CD14-positive monocyte (primary cell): Measurements from ENCODE around the gene PRR23E. TPM values are rescaled to one million over a fixed set of nuclear protein-coding genes. Genes with fewer than 3 reads are reported as not detected.

Source experiments
- DNase-seq, 3 donors: peaks; one replicate each; pipeline ENCODE4 v3.0.0-alpha.2; 2011 to 2022
- H2AFZ ChIP-seq: 2 replicates; pipeline ENCODE4 v1.6.0; 2012; ENCODE audit warnings: mild to moderate bottlenecking, low read depth, low read length, inconsistent platforms; ENCODE audit not compliant: insufficient read depth, poor library complexity, severe bottlenecking
- H3K27ac ChIP-seq, 2 donors: 1 replicate in 1 of 2; 2 replicates in 1 of 2; pipeline ENCODE4 v1.5.1; 2012 to 2013; ENCODE audit warnings: low read length in 2 of 2, control low read depth in 1 of 2, inconsistent platforms in 1 of 2, low read depth in 1 of 2, mild to moderate bottlenecking in 1 of 2
- H3K27me3 ChIP-seq, 2 donors: one replicate each; pipeline versions ENCODE4 v1.6.0 to v1.6.1; 2011 to 2013; ENCODE audit warnings: low read length in 2 of 2; ENCODE audit not compliant: control insufficient read depth in 2 of 2, insufficient read depth in 2 of 2
- H3K36me3 ChIP-seq, 2 donors: replicated peaks in 1 of 2; 1 replicate in 1 of 2; 2 replicates in 1 of 2; pipeline versions ENCODE4 v1.5.1 to v1.6.1; 2012 to 2013; ENCODE audit warnings: low read length in 2 of 2, control low read depth in 1 of 2, inconsistent platforms in 1 of 2, mild to moderate bottlenecking in 1 of 2; ENCODE audit not compliant: insufficient read depth in 2 of 2, control insufficient read depth in 1 of 2
- H3K4me1 ChIP-seq, 2 donors: 1 replicate in 1 of 2; 2 replicates in 1 of 2; pipeline versions ENCODE4 v1.5.1 to v1.6.1; 2012 to 2013; ENCODE audit warnings: low read length in 2 of 2, control low read depth in 1 of 2, inconsistent platforms in 1 of 2, mild to moderate bottlenecking in 1 of 2, moderate library complexity in 1 of 2; ENCODE audit not compliant: insufficient read depth in 2 of 2, control insufficient read depth in 1 of 2
- H3K4me2 ChIP-seq: replicated peaks from 2 replicates; pipeline ENCODE3; 2012; ENCODE audit warnings: low read length, moderate library complexity, mild to moderate bottlenecking; ENCODE audit not compliant: poor library complexity, severe bottlenecking; ENCODE audit errors: extremely low read depth
- H3K4me3 ChIP-seq, 3 experiments: fragments of 200-600 bp in 1 of 3; sonication (generic) in 1 of 3; replicated peaks in 1 of 3; 1 replicate in 2 of 3; 2 replicates in 1 of 3; pipeline ENCODE4 v1.5.1; 2011 to 2013; ENCODE audit warnings: low read length in 3 of 3, mild to moderate bottlenecking in 3 of 3, control low read depth in 2 of 3, low read depth in 2 of 3, inconsistent platforms in 1 of 3, moderate library complexity in 1 of 3
- H3K79me2 ChIP-seq: 2 replicates; pipeline ENCODE4 v1.6.0; 2012; ENCODE audit warnings: mild to moderate bottlenecking, control low read depth, inconsistent platforms, low read length, moderate library complexity; ENCODE audit not compliant: insufficient read depth
- H3K9ac ChIP-seq: 2 replicates; pipeline ENCODE4 v1.6.0; 2017; ENCODE audit warnings: low read length, mild to moderate bottlenecking; ENCODE audit not compliant: insufficient read depth, poor library complexity, severe bottlenecking
- H3K9me3 ChIP-seq, 2 donors: replicated peaks in 1 of 2; 1 replicate in 1 of 2; 2 replicates in 1 of 2; pipeline versions ENCODE4 v1.5.1 to v1.6.1; 2012 to 2013; ENCODE audit warnings: low read length in 2 of 2, control low read depth in 1 of 2; ENCODE audit not compliant: control insufficient read depth in 1 of 2, insufficient read depth in 1 of 2
- H4K20me1 ChIP-seq: 2 replicates; pipeline ENCODE4 v1.6.0; 2012; ENCODE audit warnings: mild to moderate bottlenecking, low read length, control low read depth, moderate library complexity; ENCODE audit not compliant: insufficient read depth
- H3K27ac Mint-ChIP-seq, 7 donors: one replicate each; pipeline ENCODE4 v1.8.0; 2020; ENCODE audit warnings: mild to moderate bottlenecking in 7 of 7, mixed read lengths in 7 of 7, moderate library complexity in 6 of 7, inconsistent platforms in 2 of 7
- H3K27me3 Mint-ChIP-seq, 3 donors: one replicate each; pipeline ENCODE4 v1.8.0; 2021 to 2022; ENCODE audit warnings: low read depth in 3 of 3, mild to moderate bottlenecking in 3 of 3, mixed read lengths in 3 of 3, moderate library complexity in 3 of 3, inconsistent platforms in 1 of 3
- H3K36me3 Mint-ChIP-seq, 2 donors: one replicate each; pipeline ENCODE4 v1.8.0; 2020; ENCODE audit warnings: mixed read lengths in 2 of 2, inconsistent platforms in 1 of 2, mild to moderate bottlenecking in 1 of 2
- H3K4me1 Mint-ChIP-seq: one replicate; pipeline ENCODE4 v1.8.0; 2020; ENCODE audit warnings: mild to moderate bottlenecking, mixed read lengths
- H3K4me3 Mint-ChIP-seq, 2 donors: one replicate each; pipeline ENCODE4 v1.8.0; 2020; ENCODE audit warnings: mild to moderate bottlenecking in 2 of 2, mixed read lengths in 2 of 2, moderate library complexity in 1 of 2
- H3K9me3 Mint-ChIP-seq, 7 donors: one replicate each; pipeline ENCODE4 v1.8.0; 2020 to 2022; ENCODE audit warnings: mixed read lengths in 7 of 7, mild to moderate bottlenecking in 6 of 7, moderate library complexity in 6 of 7, inconsistent platforms in 2 of 7
- WGBS: methylation state at CpG from one replicate; pipeline ENCODE4 v1.1.5; 2013; ENCODE audit warnings: missing lambda C conversion rate; ENCODE audit not compliant: insufficient coverage; 5-methylcytosine and 5-hydroxymethylcytosine counted together
- intact Hi-C, 2 donors: fragments of 100-400 bp; cut with micrococcal nuclease; formaldehyde crosslinking; loops; one replicate each; pipeline versions ENCODE4 v1.15.0 to v1.15.1; 2023
- polyA plus RNA-seq, 3 donors: library from polyadenylated mRNA; depleted of rRNA in 1 of 3; unstranded in 2 of 3; stranded (reverse) in 1 of 3; fragments of 300-500 nt in 2 of 3; fragments of >200 nt in 1 of 3; fragmentation: Illumina TruSeq in 2 of 3; gene quantifications; 1 replicate in 2 of 3; 2 replicates in 1 of 3; pipeline ENCODE4 v1.2.3, GENCODE V29; 2012 to 2021
- TF ChIP-seq, protein P1 (sequence below): fragments of 200-600 bp; IDR thresholded peaks from one replicate; pipeline ENCODE4 v1.8.0; 2022; ENCODE audit warnings: antibody characterized with exemption, mild to moderate bottlenecking

Gene PRR23E
- polyA plus RNA-seq, 3 donors, result not detected

DNA sequence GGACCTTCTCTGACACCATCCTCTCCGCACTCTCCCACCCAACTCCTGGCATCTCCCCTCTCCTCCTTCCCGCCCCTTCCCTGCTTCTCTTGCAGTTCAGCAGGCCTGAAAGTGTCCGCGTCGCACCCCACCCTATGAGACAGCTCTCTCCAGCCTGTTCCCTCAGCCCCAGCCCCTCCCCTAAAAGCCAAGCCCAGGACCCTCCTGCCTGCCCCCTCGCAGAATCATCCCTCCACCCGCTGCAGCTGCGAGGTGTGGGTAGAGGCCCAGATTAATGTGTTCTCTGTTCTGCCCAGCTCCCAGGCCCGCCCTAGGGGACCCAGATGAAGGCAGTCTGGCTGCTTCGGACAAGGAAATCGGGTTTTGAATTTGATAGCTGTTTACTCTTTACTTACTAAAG, 410 bp downstream of the PRR23E start:
- H3K4me1 Mint-ChIP-seq, result no peaks in the 10 kb centered on the region
- TF ChIP-seq, protein P1, sequence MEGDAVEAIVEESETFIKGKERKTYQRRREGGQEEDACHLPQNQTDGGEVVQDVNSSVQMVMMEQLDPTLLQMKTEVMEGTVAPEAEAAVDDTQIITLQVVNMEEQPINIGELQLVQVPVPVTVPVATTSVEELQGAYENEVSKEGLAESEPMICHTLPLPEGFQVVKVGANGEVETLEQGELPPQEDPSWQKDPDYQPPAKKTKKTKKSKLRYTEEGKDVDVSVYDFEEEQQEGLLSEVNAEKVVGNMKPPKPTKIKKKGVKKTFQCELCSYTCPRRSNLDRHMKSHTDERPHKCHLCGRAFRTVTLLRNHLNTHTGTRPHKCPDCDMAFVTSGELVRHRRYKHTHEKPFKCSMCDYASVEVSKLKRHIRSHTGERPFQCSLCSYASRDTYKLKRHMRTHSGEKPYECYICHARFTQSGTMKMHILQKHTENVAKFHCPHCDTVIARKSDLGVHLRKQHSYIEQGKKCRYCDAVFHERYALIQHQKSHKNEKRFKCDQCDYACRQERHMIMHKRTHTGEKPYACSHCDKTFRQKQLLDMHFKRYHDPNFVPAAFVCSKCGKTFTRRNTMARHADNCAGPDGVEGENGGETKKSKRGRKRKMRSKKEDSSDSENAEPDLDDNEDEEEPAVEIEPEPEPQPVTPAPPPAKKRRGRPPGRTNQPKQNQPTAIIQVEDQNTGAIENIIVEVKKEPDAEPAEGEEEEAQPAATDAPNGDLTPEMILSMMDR, result no peak

DNA sequence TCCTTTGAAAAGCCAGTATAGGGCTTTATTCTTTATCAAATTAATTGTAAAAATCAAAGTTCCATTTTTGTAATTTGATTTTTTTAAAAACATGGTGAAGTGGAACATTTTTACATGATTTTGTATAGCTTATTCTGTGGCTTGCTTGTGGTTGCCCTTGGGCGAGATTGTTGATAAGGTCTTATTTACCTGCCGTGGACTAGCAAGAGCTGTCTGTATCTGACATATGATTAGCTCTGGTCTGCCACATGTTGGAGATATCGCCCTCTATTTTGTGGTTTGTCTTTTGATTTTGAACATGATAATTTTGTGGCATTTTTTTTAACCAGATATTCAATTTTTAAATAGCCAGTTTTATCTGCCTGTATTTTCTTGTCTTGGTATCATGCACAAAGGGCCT, 844 bp downstream of the PRR23E start:
- Histone ChIP-seq H4K20me1 (no peaks in the 10 kb centered on the region), H3K4me2 (no peak overlapping the region), H3K79me2 (no peaks in the 10 kb centered on the region), H3K27me3 (peaks cover 0 to 5% of the 10 kb centered on the region in 2 donors), H3K4me1 (no peaks in the 10 kb centered on the region), H3K9ac (no peak overlapping the region), H3K4me3 (no peak overlapping the region), H3K27ac (no peak overlapping the region), H3K36me3 (no peaks in the 10 kb centered on the region), H2AFZ (no peak overlapping the region), H3K9me3 (peaks cover 6 to 21% of the 10 kb centered on the region in 2 donors)
- DNase-seq, result no peak
- H3K27ac Mint-ChIP-seq, result no peak overlapping the region
- H3K36me3 Mint-ChIP-seq, result no peaks in the 10 kb centered on the region
- H3K4me3 Mint-ChIP-seq, result no peak overlapping the region
- H3K9me3 Mint-ChIP-seq, result peaks cover 10 to 31% (median 24%) of the 10 kb centered on the region in 7 donors
- H3K4me1 Mint-ChIP-seq, result no peaks in the 10 kb centered on the region
- intact Hi-C loops, result no loop called here
- peaks cover 2 to 8% (median 7%) of the 10 kb centered on the region in 3 donors for H3K27me3 Mint-ChIP-seq
- no CpG with 5 or more reads among the region's 3 CpGs for WGBS
- TF ChIP-seq, protein P1, result no peak

More for the DNA sequence above, 410 bp downstream of the PRR23E start:
- no peak overlapping the region for H3K27ac ChIP-seq
- no peak overlapping the region for H2AFZ ChIP-seq
- H4K20me1 ChIP-seq, result no peaks in the 10 kb centered on the region
- Mint-ChIP-seq H3K36me3 (no peaks in the 10 kb centered on the region), H3K4me3 (no peak overlapping the region), H3K9me3 (peaks cover 10 to 34% (median 22%) of the 10 kb centered on the region in 7 donors), H3K27ac (no peak overlapping the region), H3K27me3 (peaks cover 2 to 8% (median 7%) of the 10 kb centered on the region in 3 donors)
- H3K9me3 ChIP-seq, result peaks cover 6 to 21% of the 10 kb centered on the region in 2 donors
- no peak overlapping the region for H3K4me3 ChIP-seq
- intact Hi-C loops, result no loop called here
- no peaks in the 10 kb centered on the region for H3K4me1 ChIP-seq
- H3K36me3 ChIP-seq, result no peaks in the 10 kb centered on the region
- no peaks in the 10 kb centered on the region for H3K79me2 ChIP-seq
- H3K27me3 ChIP-seq, result peaks cover 0 to 5% of the 10 kb centered on the region in 2 donors
- H3K4me2 ChIP-seq, result no peak overlapping the region
- H3K9ac ChIP-seq, result no peak overlapping the region
- no CpG with 5 or more reads among the region's 11 CpGs for WGBS
- DNase-seq, result no peak
